ENCODE measurements around the gene PRKAR1B. TPM values are rescaled to one million over a fixed set of nuclear protein-coding genes. Genes with fewer than 3 reads are reported as not detected.

The PRKAR1B gene
- total RNA-seq, 1 experiment from 2014 or later: 43.3 TPM

DNA sequence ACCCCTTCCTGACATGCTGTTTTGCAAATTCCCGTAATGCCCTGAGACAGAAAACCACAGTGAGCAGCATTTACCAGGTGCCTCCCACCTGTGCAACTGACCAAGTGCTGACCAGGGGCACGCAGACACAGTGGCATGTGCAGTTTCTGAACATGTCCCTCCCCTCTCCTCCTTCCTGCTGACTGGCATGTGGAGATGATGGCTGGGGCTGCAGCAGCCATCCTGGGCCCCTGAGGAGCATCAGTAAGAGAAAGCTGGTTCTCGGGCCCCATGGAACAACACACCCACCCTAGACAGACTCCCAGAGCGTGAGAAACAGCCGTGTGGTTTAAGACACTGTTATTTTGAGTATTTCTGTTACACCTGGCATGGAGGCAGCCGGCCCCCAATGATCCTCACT is 141.2 kb downstream of the PRKAR1B start:
- Histone ChIP-seq H4K8ac (replicated peaks; ENCODE audit: insufficient read length, low read depth, low read length) (no peak overlapping the region), H3K4me2 (ENCODE audit: insufficient read depth, insufficient read length, low read length) (no peak overlapping the region), H3K23ac (ENCODE audit: insufficient read length, low read depth, low read length) (no peak overlapping the region), H3K4me1 (ENCODE audit: insufficient read depth, low read length) (no peaks in the 10 kb centered on the region), H4K5ac (ENCODE audit: insufficient read length, low read depth, low read length) (no peak overlapping the region), H4K91ac (ENCODE audit: insufficient read length, low read depth, low read length) (no peak overlapping the region), H3K79me1 (ENCODE audit: insufficient read depth, low read depth, low read length, poor library complexity, severe bottlenecking) (no peaks in the 10 kb centered on the region), H3K79me2 (ENCODE audit: insufficient read depth, low read length) (no peaks in the 10 kb centered on the region), H2AK5ac (ENCODE audit: insufficient read length, low read length) (no peak overlapping the region), H2BK15ac (ENCODE audit: low read depth, low read length) (no peak overlapping the region), H3K27ac (ENCODE audit: insufficient read length, low read depth, low read length) (no peak overlapping the region), H3K56ac (ENCODE audit: insufficient read length, low read depth, low read length) (no peak overlapping the region), H2BK5ac (ENCODE audit: insufficient read length, low read length) (no peak overlapping the region), H3K18ac (ENCODE audit: insufficient read length, low read depth, low read length) (no peak overlapping the region), H3K4ac (ENCODE audit: low read depth, low read length) (no peak overlapping the region), H3T11ph (ENCODE audit: low read length) (no peak overlapping the region), H3K9ac (ENCODE audit: extremely low read depth, insufficient read length, low read length) (no peak overlapping the region), H2BK120ac (ENCODE audit: low read depth, low read length, poor library complexity, severe bottlenecking) (no peak overlapping the region), H2AFZ (ENCODE audit: low read length) (no peak overlapping the region), H2BK20ac (ENCODE audit: low read depth, low read length, poor library complexity, severe bottlenecking) (no peak overlapping the region), H3K27me3 (ENCODE audit: insufficient read depth, low read length) (no peaks in the 10 kb centered on the region), H3K9me3 (ENCODE audit: control insufficient read depth, low read depth, low read length) (no peaks in the 10 kb centered on the region), H2BK12ac (ENCODE audit: insufficient read length, low read depth, low read length) (no peak overlapping the region), H4K20me1 (ENCODE audit: control insufficient read depth, insufficient read depth, insufficient read length) (peaks cover 2% of the 10 kb centered on the region), H3K23me2 (ENCODE audit: insufficient read length, low read depth, low read length, poor library complexity, severe bottlenecking) (no peaks in the 10 kb centered on the region), H3K14ac (ENCODE audit: insufficient read depth, low read length) (no peak overlapping the region)
- Mint-ChIP-seq H3K27me3 (ENCODE audit: low read depth) (peaks cover 3% of the 10 kb centered on the region; the same call in 1 of the 2 replicates), H3K4me3 (no peak overlapping the region), H3K9me3 (peaks cover 13 to 14% of the 10 kb centered on the region in 2 experiments), H3K36me3 (ENCODE audit: insufficient read depth in 1 of 3, low read depth in 3 of 3) (peaks cover 44 to 72% (median 49%) of the 10 kb centered on the region in 3 experiments), H3K27ac (no peak overlapping the region; a peak in 1 of 7 replicates), H3K4me1 (no peaks in the 10 kb centered on the region)
- DNase-seq: no peak
- no peak for TF ChIP-seq CTCF (conservative IDR thresholded peaks at IDR 0.05)
- WGBS (ENCODE audit: extremely low coverage, insufficient read length, low lambda C conversion rate): no CpG with 5 or more reads among the region's 6 CpGs
